Keratinocyte (primary cell): ENCODE measurements around the gene CDCA5. TPM values are rescaled to one million over a fixed set of nuclear protein-coding genes. Genes with fewer than 3 reads are reported as not detected.
A peak's percentile ranks its signal among the peaks of the same experiment; 100 is the strongest.

ENCODE experiments used
- DNase-seq: peaks from one replicate; pipeline ENCODE4 v3.0.0-alpha.2; 2011; ENCODE audit warnings: low read depth, missing footprints, low spot score
- FAIRE-seq: peaks from 2 replicates; lab custom pipeline; 2011; peaks lifted over from hg19 to GRCh38; lab: Jason Lieb, UNC
- H2AFZ ChIP-seq: 2 replicates; pipeline ENCODE4 v1.6.0; 2012; ENCODE audit warnings: low read length, control low read depth, inconsistent platforms; ENCODE audit not compliant: control insufficient read depth
- H3K27ac ChIP-seq: 2 replicates; pipeline ENCODE4 v1.5.1; 2011; ENCODE audit warnings: low read length; ENCODE audit not compliant: control insufficient read depth, insufficient read depth
- H3K27me3 ChIP-seq: 3 replicates; pipeline ENCODE4 v1.6.0; 2011; ENCODE audit warnings: low read length; ENCODE audit not compliant: control insufficient read depth, insufficient read depth; ENCODE audit errors: extremely low read depth
- H3K36me3 ChIP-seq, 2 experiments: 2 replicates in 1 of 2; 3 replicates in 1 of 2; pipeline ENCODE4 v1.5.1; 2011; ENCODE audit warnings: low read length in 2 of 2, mild to moderate bottlenecking in 1 of 2; ENCODE audit not compliant: control insufficient read depth in 2 of 2, insufficient read depth in 2 of 2; ENCODE audit errors: extremely low read depth in 1 of 2
- H3K4me1 ChIP-seq: 3 replicates; pipeline ENCODE4 v1.5.1; 2011; ENCODE audit warnings: low read length; ENCODE audit not compliant: control insufficient read depth, insufficient read depth; ENCODE audit errors: extremely low read depth
- H3K4me2 ChIP-seq: 3 replicates; pipeline ENCODE4 v1.6.0; 2011; ENCODE audit warnings: low read depth, low read length; ENCODE audit not compliant: control insufficient read depth, insufficient read depth; ENCODE audit errors: extremely low read depth
- H3K4me3 ChIP-seq, 3 experiments: fragments of 200-600 bp in 1 of 3; sonication (generic) in 1 of 3; 2 replicates in 2 of 3; 3 replicates in 1 of 3; pipeline ENCODE4 v1.5.1; 2011 to 2016; ENCODE audit warnings: low read length in 3 of 3, mild to moderate bottlenecking in 3 of 3, control low read depth in 2 of 3, inconsistent platforms in 1 of 3, low read depth in 1 of 3, mixed read lengths in 1 of 3, mixed run types in 1 of 3, moderate library complexity in 1 of 3; ENCODE audit not compliant: control insufficient read depth in 2 of 3, insufficient read depth in 2 of 3; ENCODE audit errors: extremely low read depth in 1 of 3
- H3K79me2 ChIP-seq: 2 replicates; pipeline ENCODE4 v1.6.0; 2012; ENCODE audit warnings: low read length; ENCODE audit not compliant: control insufficient read depth, insufficient read depth
- H3K9ac ChIP-seq: 3 replicates; pipeline ENCODE4 v1.6.0; 2011; ENCODE audit warnings: low read length; ENCODE audit not compliant: control insufficient read depth, insufficient read depth; ENCODE audit errors: extremely low read depth
- H3K9me1 ChIP-seq: 3 replicates; pipeline ENCODE4 v1.6.0; 2011; ENCODE audit warnings: low read length; ENCODE audit not compliant: control insufficient read depth, insufficient read depth; ENCODE audit errors: extremely low read depth
- H3K9me3 ChIP-seq: 2 replicates; pipeline ENCODE4 v1.5.1; 2012; ENCODE audit warnings: low read depth, low read length; ENCODE audit not compliant: control insufficient read depth
- H4K20me1 ChIP-seq: 3 replicates; pipeline ENCODE4 v1.6.0; 2011; ENCODE audit warnings: low read length; ENCODE audit not compliant: control insufficient read depth, insufficient read depth; ENCODE audit errors: extremely low read depth
- CTCF ChIP-seq, 3 experiments: IDR thresholded peaks in 1 of 3; conservative IDR thresholded peaks in 1 of 3; optimal IDR thresholded peaks in 1 of 3; 2 replicates in 2 of 3; 3 replicates in 1 of 3; pipeline versions ENCODE3 to v1.5.1; 2011; ENCODE audit warnings: low read length in 3 of 3, mild to moderate bottlenecking in 3 of 3, moderate library complexity in 2 of 3, control low read depth in 1 of 3, inconsistent platforms in 1 of 3; ENCODE audit not compliant: insufficient read depth in 2 of 3; ENCODE audit errors: extremely low read depth in 1 of 3
- EZH2 ChIP-seq: IDR thresholded peaks from one replicate; pipeline ENCODE4 v1.6.1; 2012; ENCODE audit warnings: inconsistent platforms, mild to moderate bottlenecking, low read length, moderate library complexity
- dilution Hi-C: fragments of 300-500 bp; cut with MboI; formaldehyde crosslinking; loops from one replicate; pipeline ENCODE4 v1.7.0; 2020; ENCODE audit warnings: low sequenced_read_pairs; ENCODE audit not compliant: extremely low pct_ligation_motif_present
- polyA plus RNA-seq, 5 experiments: library from polyadenylated mRNA; depleted of rRNA in 3 of 5; stranded (reverse) in 3 of 5; stranded (forward) in 1 of 5; unstranded in 1 of 5; fragments of >200 nt; gene quantifications; 1 replicate in 1 of 5; 2 replicates in 3 of 5; 3 replicates in 1 of 5; pipeline versions ENCODE4 v1.2.1 to v1.2.3, GENCODE V29; 2011 to 2012; ENCODE audit warnings: missing spikeins in 2 of 5, low read depth in 1 of 5, low replicate concordance in 1 of 5

CDCA5 gene
- polyA plus RNA-seq, 1 donor (not counting 4 experiments of a cell fraction or from before 2014, with no cell fraction given), result 8.0 TPM

GRCh38 chr11:65060913-65061408 lies 22.9 kb downstream of the CDCA5 start:
- no peaks in the 10 kb centered on the region for H3K27me3 ChIP-seq
- H3K36me3 ChIP-seq, result no peaks in the 10 kb centered on the region
- no peak for FAIRE-seq
- H3K9me3 ChIP-seq, result no peaks in the 10 kb centered on the region
- no peak overlapping the region for H3K9ac ChIP-seq
- H3K4me2 ChIP-seq, result no peak overlapping the region
- H3K4me3 ChIP-seq, result no peak overlapping the region
- no peak overlapping the region for H2AFZ ChIP-seq
- TF ChIP-seq EZH2, result no peak
- peak in 2 of 3 experiments; percentile 24 to 36 for TF ChIP-seq CTCF (optimal IDR thresholded peaks at IDR 0.05 in 1 of 3, IDR thresholded peaks at IDR 0.05 in 1 of 3, conservative IDR thresholded peaks at IDR 0.05 in 1 of 3; ENCODE audit: extremely low read depth in 1 of 3, insufficient read depth in 2 of 3, low read length in 3 of 3)
- H3K4me1 ChIP-seq, result no peaks in the 10 kb centered on the region
- no peaks in the 10 kb centered on the region for H3K79me2 ChIP-seq
- no peak overlapping the region for H3K27ac ChIP-seq
- no peaks in the 10 kb centered on the region for H3K9me1 ChIP-seq
- dilution Hi-C loops, result no loop called here
- no peaks in the 10 kb centered on the region for H4K20me1 ChIP-seq
- DNase-seq, result no peak

- dilution Hi-C loops, result no loop called here
- no peaks in the 10 kb centered on the region for H3K27me3 ChIP-seq
- TF ChIP-seq EZH2 (no peak), CTCF (optimal IDR thresholded peaks at IDR 0.05 in 1 of 3, IDR thresholded peaks at IDR 0.05 in 1 of 3, conservative IDR thresholded peaks at IDR 0.05 in 1 of 3; ENCODE audit: extremely low read depth in 1 of 3, insufficient read depth in 2 of 3, low read length in 3 of 3) (no peak)
- H3K9me1 ChIP-seq, result no peaks in the 10 kb centered on the region
- H3K4me1 ChIP-seq, result no peaks in the 10 kb centered on the region
- H2AFZ ChIP-seq, result no peak overlapping the region
- H3K36me3 ChIP-seq, result no peaks in the 10 kb centered on the region
- DNase-seq, result no peak
- H3K27ac ChIP-seq, result no peak overlapping the region
- H4K20me1 ChIP-seq, result no peaks in the 10 kb centered on the region
- H3K9me3 ChIP-seq, result no peaks in the 10 kb centered on the region
- H3K9ac ChIP-seq, result no peak overlapping the region
- FAIRE-seq, result no peak
- no peak overlapping the region for H3K4me2 ChIP-seq
- no peaks in the 10 kb centered on the region for H3K79me2 ChIP-seq
- no peak overlapping the region for H3K4me3 ChIP-seq
Measured at GRCh38 chr11:65059959-65060824, 23.6 kb downstream of the CDCA5 start.
